ENCODE measurements around the gene SORCS2.

Gene SORCS2

DNA sequence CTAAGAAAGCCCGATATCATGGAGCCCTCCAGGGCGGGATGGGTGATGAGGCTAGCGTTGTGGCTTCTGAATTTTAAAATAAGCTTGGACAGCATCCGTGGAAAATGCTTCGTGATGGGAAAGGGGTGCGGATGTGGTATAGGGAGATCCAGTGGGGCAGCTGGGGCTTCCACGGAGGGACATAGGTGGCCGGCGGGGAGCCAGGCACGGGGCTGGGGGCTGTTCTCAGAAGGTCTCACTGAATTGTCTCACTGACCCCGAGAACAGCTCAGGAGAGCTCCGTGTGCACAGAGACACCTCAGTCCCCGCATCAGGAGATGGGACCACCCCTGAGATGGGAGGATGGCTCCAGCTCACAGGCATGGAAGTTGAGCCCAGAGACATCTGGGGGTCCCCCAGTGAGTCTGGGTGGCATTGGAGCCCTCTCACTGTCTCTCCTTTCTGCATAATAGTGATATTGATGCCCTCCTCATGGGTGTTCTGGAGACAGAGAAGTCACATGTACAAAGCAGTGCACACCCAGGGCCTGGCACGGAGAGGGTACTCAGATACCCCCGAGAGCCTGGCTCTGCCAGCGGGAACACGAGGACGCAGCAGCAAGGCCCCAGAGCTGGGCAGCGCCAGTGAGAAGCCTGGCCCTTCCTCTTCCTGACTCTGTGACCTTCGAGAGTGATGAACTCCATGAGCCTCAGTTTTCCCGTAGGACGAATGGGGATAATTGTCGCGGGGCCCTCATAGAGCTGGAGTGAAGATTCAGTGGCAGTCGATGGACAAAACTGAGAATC, 313.0 kb downstream of the SORCS2 start:
- TF ChIP-seq GATA2 (IDR thresholded peaks at IDR 0.05; ENCODE audit: low read depth, low read length) (no peak), GATA3 (IDR thresholded peaks at IDR 0.05; ENCODE audit: low read depth, low read length) (no peak)

DNA sequence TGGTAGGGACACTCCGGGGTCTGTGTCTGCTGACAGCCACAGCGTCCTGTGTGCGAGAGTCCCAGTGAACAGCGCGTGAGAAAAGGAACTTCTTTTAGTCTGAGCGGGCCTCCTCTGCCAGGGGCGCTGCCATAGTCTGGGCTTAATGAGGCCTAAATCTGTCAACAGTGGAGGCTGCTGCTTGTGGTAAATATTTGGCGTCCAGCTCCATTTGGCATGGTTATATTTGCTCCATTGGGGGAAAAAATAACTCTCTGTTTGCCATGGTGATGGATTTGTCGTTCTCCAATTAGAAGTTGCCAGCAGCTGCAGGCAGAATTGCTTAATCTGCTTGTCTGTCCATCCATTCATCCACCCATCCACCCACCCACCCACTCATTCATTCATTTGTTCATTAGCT, 313.8 kb downstream of the SORCS2 start:
- TF ChIP-seq GATA3 (IDR thresholded peaks at IDR 0.05; ENCODE audit: low read depth, low read length) (no peak), GATA2 (IDR thresholded peaks at IDR 0.05; ENCODE audit: low read depth, low read length) (no peak)

DNA sequence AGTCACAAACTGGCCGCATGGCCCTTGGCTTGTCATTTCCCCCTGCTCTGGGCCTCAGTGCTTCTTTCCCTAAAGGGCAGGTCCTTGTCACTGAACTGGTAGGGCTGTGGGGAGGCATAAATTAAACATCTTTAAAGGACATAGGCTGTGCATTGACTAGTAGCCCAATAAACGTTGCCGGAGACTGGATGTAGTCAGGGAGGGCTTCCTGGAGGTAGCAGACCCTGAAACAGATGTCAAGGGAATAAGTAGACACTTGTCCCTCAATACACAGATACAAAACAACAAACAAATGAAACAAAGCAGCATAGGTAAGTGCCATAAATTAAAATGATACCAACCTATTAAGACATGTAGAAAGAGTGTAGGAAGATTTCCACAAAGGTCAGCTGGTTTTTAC, 314.2 kb downstream of the SORCS2 start:
- TF ChIP-seq GATA2 (IDR thresholded peaks at IDR 0.05; ENCODE audit: low read depth, low read length) (no peak), GATA3 (IDR thresholded peaks at IDR 0.05; ENCODE audit: low read depth, low read length) (no peak)

DNA sequence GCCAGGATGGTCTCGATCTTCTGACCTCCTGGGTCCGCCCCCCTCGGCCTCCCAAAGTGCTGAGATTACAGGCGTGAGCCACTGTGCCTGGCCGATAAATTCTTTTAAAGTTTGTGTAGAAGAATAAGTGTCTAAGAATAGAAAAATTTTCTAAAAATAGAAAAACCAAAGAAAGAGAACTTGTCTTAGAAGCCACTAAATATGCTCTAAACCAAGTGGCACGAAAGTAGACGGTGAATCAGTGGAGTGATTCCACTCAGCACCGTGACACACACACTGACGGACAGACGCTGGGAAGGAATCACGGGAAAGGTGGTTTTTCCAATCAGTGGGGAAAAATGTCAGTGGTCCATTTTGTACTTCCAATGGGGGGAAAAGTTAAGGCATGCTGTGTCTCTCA, 315.0 kb downstream of the SORCS2 start:
- no peak for TF ChIP-seq GATA3 (IDR thresholded peaks at IDR 0.05; ENCODE audit: low read depth, low read length)
- no peak for TF ChIP-seq GATA2 (IDR thresholded peaks at IDR 0.05; ENCODE audit: low read depth, low read length)

DNA sequence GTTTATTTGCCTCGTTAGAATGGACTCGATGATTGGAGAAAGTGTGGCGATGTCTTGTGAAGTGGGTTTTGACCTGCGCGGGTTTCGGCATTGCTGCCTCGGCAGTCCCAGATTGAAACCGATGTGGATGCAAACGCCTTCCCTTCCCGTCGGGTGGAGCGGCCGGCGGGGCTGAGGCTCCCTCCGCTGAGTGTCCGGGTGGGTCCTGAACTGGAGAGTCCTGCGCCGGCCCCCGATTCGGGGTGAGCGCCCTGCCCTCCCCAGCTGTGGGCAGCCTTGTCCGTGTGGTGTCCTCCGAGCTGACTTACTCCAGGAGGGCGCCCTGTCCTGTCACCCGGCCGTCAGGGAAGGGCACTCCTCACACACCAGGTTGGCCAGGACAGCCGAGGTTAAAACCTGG, 317.7 kb downstream of the SORCS2 start:
- TF ChIP-seq GATA3 (IDR thresholded peaks at IDR 0.05; ENCODE audit: low read depth, low read length) (no peak), GATA2 (IDR thresholded peaks at IDR 0.05; ENCODE audit: low read depth, low read length) (no peak)

- no peak for TF ChIP-seq GATA2 (IDR thresholded peaks at IDR 0.05; ENCODE audit: low read depth, low read length)
These were observed 318.2 kb downstream of the SORCS2 start for GRCh38 chr4:7510538-7510937.

DNA sequence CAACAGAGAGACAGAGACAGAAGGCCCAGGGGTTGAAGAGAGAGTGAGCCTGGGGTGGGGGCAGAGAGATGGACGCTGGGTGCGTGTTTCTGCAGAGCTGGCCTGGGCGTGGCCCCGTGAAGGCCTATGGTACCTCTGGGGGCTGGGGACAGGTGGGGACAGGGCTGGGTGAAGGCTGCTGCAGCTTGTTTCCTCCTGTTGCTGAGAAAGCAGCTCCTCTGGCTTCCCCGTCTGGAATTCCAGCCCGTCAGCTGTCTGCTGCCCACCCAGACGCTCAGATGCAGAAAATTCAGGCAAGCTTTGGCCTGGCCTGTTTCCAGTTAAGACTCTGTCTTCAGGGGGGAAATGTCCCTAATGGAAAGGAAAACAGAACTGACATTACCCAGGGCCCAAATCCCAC, 319.2 kb downstream of the SORCS2 start:
- TF ChIP-seq GATA3 (IDR thresholded peaks at IDR 0.05; ENCODE audit: low read depth, low read length) = no peak
- TF ChIP-seq GATA2 (IDR thresholded peaks at IDR 0.05; ENCODE audit: low read depth, low read length) = no peak

- TF ChIP-seq GATA3 (IDR thresholded peaks at IDR 0.05; ENCODE audit: low read depth, low read length) (no peak), GATA2 (IDR thresholded peaks at IDR 0.05; ENCODE audit: low read depth, low read length) (no peak)
These were observed 320.1 kb downstream of the SORCS2 start for GRCh38 chr4:7512428-7512827.

- TF ChIP-seq GATA3 (IDR thresholded peaks at IDR 0.05; ENCODE audit: low read depth, low read length) (no peak), GATA2 (IDR thresholded peaks at IDR 0.05; ENCODE audit: low read depth, low read length) (no peak)
These were observed 320.6 kb downstream of the SORCS2 start for GRCh38 chr4:7512946-7513345.

DNA sequence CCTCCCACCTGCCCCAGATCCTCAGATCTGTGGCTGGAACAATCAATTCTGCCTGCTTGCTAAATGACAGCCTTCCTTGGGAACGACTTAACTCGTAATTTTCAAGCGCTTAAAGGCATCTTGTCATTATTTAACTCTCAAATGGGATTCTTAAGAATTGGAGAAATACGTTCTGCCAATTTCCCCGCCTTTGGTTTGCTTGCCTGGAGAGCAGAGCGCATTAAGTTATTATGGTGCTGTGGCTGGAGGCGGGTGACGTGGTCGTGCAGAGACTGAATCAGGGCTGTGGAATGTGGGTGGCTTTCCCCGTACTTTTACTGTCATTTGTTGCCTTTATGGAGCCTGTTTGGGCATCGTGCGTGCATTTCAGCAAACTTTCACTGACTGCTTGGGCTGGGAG, 321.3 kb downstream of the SORCS2 start:
- TF ChIP-seq GATA2 (IDR thresholded peaks at IDR 0.05; ENCODE audit: low read depth, low read length) (no peak), GATA3 (IDR thresholded peaks at IDR 0.05; ENCODE audit: low read depth, low read length) (no peak)

GRCh38 chr4:7514281-7514680, 321.9 kb downstream of the SORCS2 start:
- TF ChIP-seq GATA3 (IDR thresholded peaks at IDR 0.05; ENCODE audit: low read depth, low read length) (no peak), GATA2 (IDR thresholded peaks at IDR 0.05; ENCODE audit: low read depth, low read length) (no peak)

DNA sequence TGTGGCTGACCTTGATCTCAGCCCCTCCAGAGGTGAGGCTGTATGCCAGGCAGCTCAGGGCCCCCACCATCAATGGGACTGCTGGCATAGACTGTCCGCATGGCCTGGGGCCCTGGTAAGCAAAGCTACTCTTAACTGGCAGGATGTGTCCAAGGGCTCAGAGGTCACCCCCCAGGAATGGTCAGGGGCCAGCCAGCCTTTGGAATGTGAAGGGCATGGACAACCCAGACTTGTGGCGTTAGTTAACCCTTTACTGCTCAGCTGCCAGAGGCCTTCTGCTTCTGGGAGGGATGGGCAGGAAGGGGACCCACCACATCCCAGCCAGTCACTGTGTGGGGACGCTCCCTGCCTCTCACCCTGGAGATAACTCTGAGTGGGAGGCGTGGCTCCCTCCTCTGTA, 322.5 kb downstream of the SORCS2 start:
- TF ChIP-seq GATA2 (IDR thresholded peaks at IDR 0.05; ENCODE audit: low read depth, low read length) (no peak), GATA3 (IDR thresholded peaks at IDR 0.05; ENCODE audit: low read depth, low read length) (no peak)

GRCh38 chr4:7515390-7515902, 323.1 kb downstream of the SORCS2 start:
- TF ChIP-seq GATA3 (IDR thresholded peaks at IDR 0.05; ENCODE audit: low read depth, low read length) (no peak), GATA2 (IDR thresholded peaks at IDR 0.05; ENCODE audit: low read depth, low read length) (no peak)

- TF ChIP-seq GATA2 (IDR thresholded peaks at IDR 0.05; ENCODE audit: low read depth, low read length) = no peak
- no peak for TF ChIP-seq GATA3 (IDR thresholded peaks at IDR 0.05; ENCODE audit: low read depth, low read length)
These were observed 323.9 kb downstream of the SORCS2 start for GRCh38 chr4:7516096-7516772.

DNA sequence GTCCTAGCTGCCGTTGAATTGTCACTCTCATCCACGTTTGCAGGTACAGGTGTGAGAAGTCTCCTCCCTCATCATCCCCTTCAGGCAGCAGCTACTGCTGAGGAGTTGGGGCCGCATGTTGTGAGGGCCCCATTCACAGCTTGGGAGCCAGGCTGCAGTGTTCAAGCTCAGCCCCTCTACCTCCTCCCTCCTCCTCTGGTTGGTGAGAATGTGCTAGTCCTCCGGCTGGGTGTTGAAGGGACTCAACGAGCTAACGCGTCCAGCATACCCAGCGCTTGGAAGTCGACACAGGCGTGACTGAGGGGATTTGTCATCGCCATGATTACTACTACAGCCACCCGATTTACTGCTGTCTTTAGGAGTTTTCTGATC, 324.4 kb downstream of the SORCS2 start:
- TF ChIP-seq GATA3 (IDR thresholded peaks at IDR 0.05; ENCODE audit: low read depth, low read length) = no peak
- TF ChIP-seq GATA2 (IDR thresholded peaks at IDR 0.05; ENCODE audit: low read depth, low read length) = no peak

Measured in SH-SY5Y (cell line).